Heart left ventricle (tissue), 13 donors: ENCODE data around the gene FREM1.

Experiments
- CTCF ChIP-seq, 12 donors: fragments of 200-600 bp; sonication (generic) in 4 of 12; IDR thresholded peaks; one replicate each; pipeline versions ENCODE4 v1.5.0 to v1.8.0; 2018 to 2022; ENCODE audit warnings: antibody characterized with exemption in 12 of 12, mild to moderate bottlenecking in 5 of 12
- POLR2A ChIP-seq, 2 donors: fragments of 450-650 bp; IDR thresholded peaks; one replicate each; pipeline ENCODE4 v1.6.1; 2017; ENCODE audit warnings: antibody characterized with exemption in 2 of 2, mild to moderate bottlenecking in 2 of 2, moderate library complexity in 2 of 2
- donor health status: ischemic (EF 13 %, LVEDD 7.1; RV severe dilation, severe dysfunction).
- donor health status: DM: no; HTN: yes; CAD: no.
- donor health status: DM: no; HTN: no; CAD: no.
- donor health status: ischemic (EF 25% LVEDD 6.9; RV normal size, moderate dysfunction).
- donor health status: ischemic (EF 25% LVEDD 5.7; RV mildly dilated, moderate dysfunction).
- donor health status: ischemic (EF 35%, LVEDD 5.7; RV mildly dilated, moderate dysfunction).
- donor health status: nonischemic (EF 11% LVEDD 7.7; RV severe dilation, severe dysfunction).
- donor health status: DM: yes; HTN: yes; CAD: no.
- donor health status: PGD.
- donor health status: ischemic (EF 29% LVEDD 5.4; RV normal size, mild dysfunction).
- donor health status: nonischemic (EF 23%, LVEDD 6.1; RV moderate dilation, normal function).

GRCh38 chr9:14822666-14823065, 87.6 kb downstream of the FREM1 start:
- no peak for TF ChIP-seq CTCF (IDR thresholded peaks at IDR 0.05)
- TF ChIP-seq POLR2A (IDR thresholded peaks at IDR 0.05), result no peak
